HG03442 (cell line): Measurements from ENCODE around the gene NGF.
"Not testable (repeated sequence)": the region's sequence is repeated elsewhere in the genome, so short reads cannot be mapped to it uniquely, and the experiment has no call there.

Source experiments
- ATAC-seq: cut with Tn5 transposase; IDR thresholded peaks from one replicate; pipeline ENCODE4 v1.9.1; 2021; ENCODE audit warnings: mild to moderate bottlenecking, moderate library complexity; ENCODE audit not compliant: unreplicated experiment

NGF gene

GRCh38 chr1:115310581-115311473, 27.2 kb downstream of the NGF start:
- ATAC-seq: peak; percentile 75

DNA sequence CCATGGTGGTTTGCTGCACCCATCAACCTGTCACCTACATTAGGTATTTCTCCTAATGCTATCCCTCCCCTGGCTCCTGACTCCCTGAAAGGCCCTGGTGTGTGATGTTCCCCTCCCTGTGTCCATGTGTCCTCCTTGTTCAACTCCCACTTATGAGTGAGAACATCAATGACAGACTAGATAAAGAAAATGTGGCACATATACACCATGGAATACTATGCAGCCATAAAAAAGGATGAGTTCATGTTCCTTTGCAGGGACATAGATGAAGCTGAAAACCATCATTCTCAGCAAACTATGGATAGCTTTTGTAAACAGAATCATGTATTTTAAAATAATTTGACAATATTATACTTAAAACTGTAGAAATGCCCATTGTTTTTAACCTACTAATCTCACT, 28.5 kb downstream of the NGF start:
- ATAC-seq: not testable (repeated sequence)

DNA sequence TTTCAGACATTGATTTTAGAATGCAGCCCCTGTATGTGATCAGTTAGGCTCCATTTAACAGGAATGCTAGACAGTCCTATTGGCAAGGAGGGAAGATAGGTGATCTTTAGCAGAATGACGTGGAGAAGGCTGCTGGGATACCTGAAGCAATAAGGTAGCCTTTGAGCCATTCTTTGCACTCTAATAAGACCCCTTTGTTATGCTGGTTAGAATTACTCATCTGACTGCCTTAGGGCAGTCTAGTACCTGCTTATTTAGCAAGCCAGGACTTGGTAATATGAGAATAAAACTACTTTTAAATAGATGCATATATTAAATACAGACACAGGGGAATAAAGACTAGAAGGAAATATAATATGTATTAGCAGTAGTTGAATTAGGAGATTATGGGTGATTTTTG, 29.1 kb downstream of the NGF start:
- no peak for ATAC-seq

GRCh38 chr1:115307661-115308060, 30.4 kb downstream of the NGF start:
- ATAC-seq: no peak

- ATAC-seq: no peak
These were observed 31.9 kb downstream of the NGF start for GRCh38 chr1:115306146-115306545.

GRCh38 chr1:115303364-115303763, 34.7 kb downstream of the NGF start:
- no peak for ATAC-seq

DNA sequence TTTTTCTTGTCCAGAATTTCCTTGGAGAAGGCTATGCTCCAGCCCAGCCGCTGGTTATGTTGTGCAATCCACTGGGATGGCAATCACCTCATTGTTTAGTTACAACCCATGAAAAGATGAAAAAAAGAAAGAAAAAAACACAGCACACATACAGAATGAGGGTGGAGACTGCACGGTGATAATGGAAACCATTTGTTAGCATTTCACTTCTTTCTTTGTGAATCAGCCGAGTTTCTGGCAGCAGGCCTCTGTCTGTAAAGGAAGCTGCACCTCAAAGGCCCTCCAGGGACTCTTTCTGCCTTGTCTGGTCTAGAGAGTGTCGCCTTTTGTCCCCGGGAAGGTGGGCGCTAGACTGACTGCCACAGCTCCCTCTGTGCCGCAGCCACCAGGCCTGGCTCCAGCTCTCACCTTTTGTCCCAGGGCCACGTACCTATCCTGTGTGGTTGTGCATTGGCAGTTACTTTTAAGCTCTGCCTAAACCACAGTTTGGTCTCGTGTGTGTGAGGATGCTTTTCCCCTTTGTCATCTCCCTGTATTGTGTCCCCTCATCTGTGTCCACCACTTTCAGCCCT, 35.6 kb downstream of the NGF start:
- no peak for ATAC-seq

- ATAC-seq: no peak
These were observed 36.5 kb downstream of the NGF start for GRCh38 chr1:115301438-115302020.

- no peak for ATAC-seq
These were observed 37.8 kb downstream of the NGF start for GRCh38 chr1:115300087-115300876.

DNA sequence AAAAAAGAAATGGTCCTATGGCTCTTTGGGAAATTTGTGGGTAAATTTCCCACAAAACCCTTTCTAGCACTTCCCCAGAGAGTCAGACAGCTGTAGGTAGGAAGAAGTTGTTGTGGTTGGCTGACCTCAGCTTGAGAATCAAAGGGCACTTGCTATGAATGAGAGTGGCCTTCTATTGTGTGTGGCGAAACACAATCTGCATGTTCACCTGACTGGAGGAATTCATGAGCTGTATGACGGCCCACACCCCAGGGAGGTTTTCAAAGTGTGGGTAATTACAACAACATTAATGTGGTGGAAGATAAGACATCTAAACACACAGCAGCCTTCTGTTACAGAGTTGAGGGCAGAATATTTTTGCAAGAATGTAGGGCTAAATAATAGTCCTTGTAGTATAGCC, 38.8 kb downstream of the NGF start:
- ATAC-seq: no peak

- peak; percentile 87 for ATAC-seq
These were observed 41.1 kb downstream of the NGF start for GRCh38 chr1:115296981-115297380.

- no peak for ATAC-seq
These were observed 41.9 kb downstream of the NGF start for GRCh38 chr1:115295904-115296696.

DNA sequence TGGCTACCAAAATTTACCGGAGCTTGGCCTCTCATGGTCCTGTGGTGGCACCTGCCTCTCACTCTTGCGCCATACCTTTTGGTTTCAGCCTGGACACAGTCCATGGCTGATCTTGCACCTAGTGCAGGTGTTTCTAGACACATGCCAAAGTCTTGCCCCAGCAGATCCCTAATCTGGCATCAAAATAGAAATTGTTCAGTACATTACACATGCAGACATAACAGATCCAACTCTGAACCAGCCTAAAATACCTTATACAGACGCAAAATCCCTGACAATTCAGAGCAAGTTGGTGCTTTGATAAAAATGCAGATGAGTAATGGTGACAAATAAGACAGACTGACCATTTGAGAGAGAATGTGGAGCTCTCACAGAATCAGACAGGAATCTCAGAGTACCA, 44.1 kb downstream of the NGF start:
- no peak for ATAC-seq

- no peak for ATAC-seq
These were observed 45.0 kb downstream of the NGF start for GRCh38 chr1:115293006-115293405.

GRCh38 chr1:115291741-115292140, 46.3 kb downstream of the NGF start:
- ATAC-seq: no peak

DNA sequence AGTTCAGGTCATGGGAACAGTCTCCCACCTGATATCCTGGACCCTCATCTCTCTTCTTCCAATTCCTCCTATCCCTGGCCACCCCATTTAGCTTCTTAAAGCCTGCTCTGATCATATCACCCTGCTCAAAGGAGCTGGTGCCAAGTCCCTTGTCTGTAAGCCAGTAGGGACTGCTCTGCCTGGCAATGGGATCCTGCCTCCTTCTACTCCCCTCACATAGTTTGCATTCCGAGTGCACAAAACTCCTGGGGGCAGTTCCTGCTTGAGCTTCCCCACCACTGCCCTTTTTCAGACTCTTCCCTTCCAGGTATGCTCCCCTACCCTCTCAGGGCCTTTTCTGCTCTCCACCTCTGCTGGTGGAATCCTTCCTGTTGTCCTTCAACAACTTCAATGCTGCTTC, 48.1 kb downstream of the NGF start:
- no peak for ATAC-seq

- no peak for ATAC-seq
These were observed 49.4 kb downstream of the NGF start for GRCh38 chr1:115288591-115289198.

- no peak for ATAC-seq
These were observed 51.4 kb downstream of the NGF start for GRCh38 chr1:115286431-115287205.

- ATAC-seq: no peak
These were observed 53.8 kb downstream of the NGF start for GRCh38 chr1:115284209-115284608.
